Fibroblast of the aortic adventitia (primary cell): ENCODE data around the gene PAM. TPM values are rescaled to one million over a fixed set of nuclear protein-coding genes. Genes with fewer than 3 reads are reported as not detected.

Experiments
- DNase-seq: peaks from one replicate; pipeline ENCODE4 v3.0.0-alpha.2; 2010; ENCODE audit warnings: low read depth
- H3K4me3 ChIP-seq: 2 replicates; pipeline ENCODE4 v1.5.1; 2011; ENCODE audit warnings: low read depth, mild to moderate bottlenecking, control low read depth, low read length, moderate library complexity
- CTCF ChIP-seq: IDR thresholded peaks from 2 replicates; pipeline ENCODE4 v1.5.1; 2011; ENCODE audit warnings: mild to moderate bottlenecking, low read length, control low read depth, inconsistent platforms; ENCODE audit not compliant: insufficient read depth
- total RNA-seq: library from RNA; depleted of rRNA; stranded (reverse); fragments of >200 nt; gene quantifications from 2 replicates; pipeline ENCODE4 v1.2.3, GENCODE V29; 2012; ENCODE audit warnings: low replicate concordance

PAM gene
- 376 and 528 TPM in 2 replicates for total RNA-seq

- no peak for TF ChIP-seq CTCF
- DNase-seq = peak; percentile 50
- peak within 1 kb of the TSS; percentile 98 for H3K4me3 ChIP-seq
These were observed at the start of gene PAM for GRCh38 chr5:102754767-102755431. PAM (plus strand) TSS chr5:102755305; CDS start chr5:102866196, 110,891 bp downstream.

- DNase-seq = no peak
- no peak overlapping the region for H3K4me3 ChIP-seq
- TF ChIP-seq CTCF = no peak
These were observed 43.4 kb upstream of the PAM start for GRCh38 chr5:102711525-102712385.

- TF ChIP-seq CTCF = no peak
These were observed 41.8 kb upstream of the PAM start for GRCh38 chr5:102713278-102713677.

GRCh38 chr5:102713682-102714231 is 41.3 kb upstream of the PAM start:
- DNase-seq = no peak
- no peak overlapping the region for H3K4me3 ChIP-seq
- no peak for TF ChIP-seq CTCF

More at GRCh38 chr5:102713278-102713677, 41.8 kb upstream of the PAM start:
- no peak for DNase-seq
- no peak overlapping the region for H3K4me3 ChIP-seq

- no peak overlapping the region for H3K4me3 ChIP-seq
- peak; percentile 86 for DNase-seq
- TF ChIP-seq CTCF = no peak
These were observed 39.9 kb upstream of the PAM start for GRCh38 chr5:102715082-102715807.

GRCh38 chr5:102716017-102716416 is 39.1 kb upstream of the PAM start:
- DNase-seq = no peak
- TF ChIP-seq CTCF = no peak
- no peak overlapping the region for H3K4me3 ChIP-seq
